HepG2 (cell line): ENCODE data around the gene TPX2. TPM values are rescaled to one million over a fixed set of nuclear protein-coding genes. Genes with fewer than 3 reads are reported as not detected.

Source experiments
- CENPBD1 ChIP-seq: sonication (generic); formaldehyde crosslinking; IDR thresholded peaks from 2 replicates; pipeline ENCODE4 v1.8.0; 2022; ENCODE audit warnings: missing genetic modification reagents, low read depth, mild to moderate bottlenecking, borderline replicate concordance
- CSRNP2 ChIP-seq: sonication (generic); formaldehyde crosslinking; conservative IDR thresholded peaks from 2 replicates; pipeline ENCODE4 v1.8.0; 2022; ENCODE audit warnings: low read depth, missing genetic modification reagents
- ETS1 ChIP-seq: sonication (generic); formaldehyde crosslinking; IDR thresholded peaks from 2 replicates; pipeline ENCODE4 v1.4.0; 2020; ENCODE audit warnings: missing genetic modification reagents
- FOXA3 ChIP-seq: IDR thresholded peaks from 2 replicates; pipeline ENCODE4 v1.6.1; 2016; ENCODE audit warnings: missing genetic modification reagents, missing compliant biosample characterization
- GLI4 ChIP-seq: sonication (generic); formaldehyde crosslinking; IDR thresholded peaks from 2 replicates; pipeline ENCODE4 v1.5.1; 2020; ENCODE audit warnings: missing genetic modification reagents, mild to moderate bottlenecking, moderate library complexity, borderline replicate concordance
- GMEB1 ChIP-seq: sonication (generic); formaldehyde crosslinking; IDR thresholded peaks from 2 replicates; pipeline ENCODE4 v1.5.1; 2020; ENCODE audit warnings: missing genetic modification reagents, mild to moderate bottlenecking, borderline replicate concordance
- HHEX ChIP-seq: IDR thresholded peaks from 2 replicates; pipeline ENCODE4 v1.6.1; 2016; ENCODE audit warnings: control low read depth
- HMG20A ChIP-seq: IDR thresholded peaks from 2 replicates; pipeline ENCODE4 v1.6.1; 2016; ENCODE audit warnings: borderline replicate concordance
- HOXD1 ChIP-seq: sonication (generic); formaldehyde crosslinking; IDR thresholded peaks from 2 replicates; pipeline ENCODE4 v1.5.0; 2020; ENCODE audit warnings: missing genetic modification reagents
- KDM6A ChIP-seq: IDR thresholded peaks from 2 replicates; pipeline ENCODE4 v1.6.1; 2016; ENCODE audit warnings: low read depth
- MTA3 ChIP-seq: sonication (generic); formaldehyde crosslinking; IDR thresholded peaks from 2 replicates; pipeline ENCODE4 v1.4.0; 2020; ENCODE audit warnings: missing genetic modification reagents
- MTERF4 ChIP-seq: sonication (generic); formaldehyde crosslinking; IDR thresholded peaks from 2 replicates; pipeline ENCODE4 v1.8.0; 2023; ENCODE audit warnings: mild to moderate bottlenecking, missing genetic modification reagents
- PAWR ChIP-seq: sonication (generic); formaldehyde crosslinking; IDR thresholded peaks from 2 replicates; pipeline ENCODE4 v1.4.0; 2020; ENCODE audit warnings: missing genetic modification reagents, mild to moderate bottlenecking, borderline replicate concordance
- POGK ChIP-seq: sonication (generic); formaldehyde crosslinking; conservative IDR thresholded peaks from 2 replicates; pipeline ENCODE4 v1.8.0; 2022; ENCODE audit warnings: mild to moderate bottlenecking, moderate library complexity, missing genetic modification reagents
- SMAD1 ChIP-seq: sonication (generic); formaldehyde crosslinking; IDR thresholded peaks from 2 replicates; pipeline ENCODE4 v1.4.0; 2020; ENCODE audit warnings: missing genetic modification reagents, low read depth, mild to moderate bottlenecking, borderline replicate concordance
- SP140L ChIP-seq: sonication (generic); formaldehyde crosslinking; IDR thresholded peaks from 2 replicates; pipeline ENCODE4 v1.4.0; 2020; ENCODE audit warnings: missing genetic modification reagents, borderline replicate concordance
- SRSF4 ChIP-seq: fragments of 200-400 bp; formaldehyde crosslinking; IDR thresholded peaks from one replicate; pipeline ENCODE4 v1.6.1; 2018; ENCODE audit warnings: mild to moderate bottlenecking, low read depth, low read length, moderate library complexity; ENCODE audit not compliant: poor library complexity, severe bottlenecking
- TEF ChIP-seq: sonication (generic); formaldehyde crosslinking; IDR thresholded peaks from 2 replicates; pipeline ENCODE4 v1.5.0; 2020; ENCODE audit warnings: missing genetic modification reagents
- ZFP41 ChIP-seq: sonication (generic); formaldehyde crosslinking; IDR thresholded peaks from 2 replicates; pipeline ENCODE4 v1.4.0; 2020; ENCODE audit warnings: mild to moderate bottlenecking, missing genetic modification reagents, borderline replicate concordance
- ZMYM3 ChIP-seq: sonication (generic); formaldehyde crosslinking; IDR thresholded peaks from 2 replicates; pipeline ENCODE4 v1.5.1; 2020; ENCODE audit warnings: mild to moderate bottlenecking, missing genetic modification reagents
- ZNF317 ChIP-seq: sonication (generic); formaldehyde crosslinking; IDR thresholded peaks from 2 replicates; pipeline ENCODE4 v1.5.0; 2020; ENCODE audit warnings: mild to moderate bottlenecking, missing genetic modification reagents
- ZNF44 ChIP-seq: sonication (generic); formaldehyde crosslinking; IDR thresholded peaks from 2 replicates; pipeline ENCODE4 v1.5.1; 2020; ENCODE audit warnings: mild to moderate bottlenecking, missing genetic modification reagents
- ZSCAN29 ChIP-seq: sonication (generic); formaldehyde crosslinking; conservative IDR thresholded peaks from 2 replicates; pipeline ENCODE4 v1.4.0; 2020; ENCODE audit warnings: mild to moderate bottlenecking, missing genetic modification reagents
- polyA plus RNA-seq, 8 experiments: library from polyadenylated mRNA; depleted of rRNA in 3 of 8; stranded (reverse) in 7 of 8; unstranded in 1 of 8; fragments of >200 nt; fragmentation: Illumina TruSeq in 4 of 8; extraction: Trizol in 4 of 8; gene quantifications; 2 replicates each; pipeline versions ENCODE4 v1.2.1 to v1.2.3, GENCODE V29; 2011 to 2016; ENCODE audit warnings: low read depth in 4 of 8, missing spikeins in 1 of 8, mixed read lengths in 1 of 8; ENCODE audit not compliant: insufficient read depth in 1 of 8
- total RNA-seq, 5 experiments: library from RNA; depleted of rRNA; stranded (reverse); fragments of >200 nt; fragmentation: Illumina TruSeq; extraction: Trizol; gene quantifications; 2 replicates each; pipeline ENCODE4 v1.2.3, GENCODE V29; 2016; ENCODE audit warnings: low read depth in 1 of 5

Gene TPX2
- total and polyA plus RNA-seq, 2 of the 13 experiments (the other 11 are each of a cell fraction or from before 2014, with no cell fraction given): 34.3 to 124 TPM

- no peak for TF ChIP-seq GMEB1 (CRISPR knock-in tag)
- TF ChIP-seq HHEX: no peak
- TF ChIP-seq MTA3 (CRISPR knock-in tag): no peak
- no peak for TF ChIP-seq MTERF4 (CRISPR knock-in tag)
- TF ChIP-seq HOXD1 (CRISPR knock-in tag): no peak
- no peak for TF ChIP-seq SRSF4
- TF ChIP-seq TEF (CRISPR knock-in tag): no peak
- no peak for TF ChIP-seq SP140L
- no peak for TF ChIP-seq CSRNP2 (CRISPR knock-in tag)
- no peak for TF ChIP-seq ZNF44 (CRISPR knock-in tag)
- TF ChIP-seq SMAD1 (CRISPR knock-in tag): no peak
- no peak for TF ChIP-seq ZMYM3 (CRISPR knock-in tag)
- TF ChIP-seq ZFP41 (CRISPR knock-in tag): no peak
- TF ChIP-seq CENPBD1: no peak
- no peak for TF ChIP-seq ZNF317 (CRISPR knock-in tag)
- TF ChIP-seq GLI4 (CRISPR knock-in tag): no peak
- TF ChIP-seq FOXA3: peak; percentile 72
- no peak for TF ChIP-seq POGK (CRISPR knock-in tag)
- TF ChIP-seq ZSCAN29: 0 out of 2 replicates have a peak, but pooled peaks have one; percentile 59
- 0 out of 2 replicates have a peak, but pooled peaks have one; percentile 14 for TF ChIP-seq HMG20A (CRISPR knock-in tag)
- no peak for TF ChIP-seq PAWR (CRISPR knock-in tag)
- no peak for TF ChIP-seq ETS1 (CRISPR knock-in tag)
- TF ChIP-seq KDM6A (CRISPR knock-in tag): no peak
Observed at GRCh38 chr20:31709939-31710338, 29.2 kb upstream of the TPX2 start (continued).
